Astrocyte (in vitro differentiated cells and primary cell): ENCODE results near the gene TMEM59. TPM values are rescaled to one million over a fixed set of nuclear protein-coding genes. Genes with fewer than 3 reads are reported as not detected.

Experiments used
- DNase-seq: peaks from one replicate; pipeline ENCODE4 v3.0.0-alpha.2; 2010; ENCODE audit warnings: low read depth
- FAIRE-seq: peaks from 2 replicates; lab custom pipeline; 2011; peaks lifted over from hg19 to GRCh38; lab: Jason Lieb, UNC
- H2AFZ ChIP-seq: 2 replicates; pipeline ENCODE4 v1.6.0; 2012; ENCODE audit warnings: low read depth, low read length, inconsistent platforms
- H3K27ac ChIP-seq: 2 replicates; pipeline ENCODE4 v1.5.1; 2011; ENCODE audit warnings: low read depth, low read length, inconsistent platforms
- H3K27me3 ChIP-seq: 2 replicates; pipeline ENCODE4 v1.6.0; 2011; ENCODE audit warnings: low read length, inconsistent platforms; ENCODE audit not compliant: insufficient read depth
- H3K36me3 ChIP-seq: 2 replicates; pipeline ENCODE4 v1.5.1; 2011; ENCODE audit warnings: low read length, inconsistent platforms; ENCODE audit not compliant: insufficient read depth
- H3K4me1 ChIP-seq: 2 replicates; pipeline ENCODE4 v1.5.1; 2011; ENCODE audit warnings: low read length, inconsistent platforms; ENCODE audit not compliant: insufficient read depth
- H3K4me2 ChIP-seq: 2 replicates; pipeline ENCODE4 v1.6.0; 2012; ENCODE audit warnings: low read length, inconsistent platforms
- H3K4me3 ChIP-seq: 2 replicates; pipeline ENCODE4 v1.5.1; 2011; ENCODE audit warnings: low read depth, mild to moderate bottlenecking, low read length, inconsistent platforms; ENCODE audit not compliant: insufficient read depth
- H3K79me2 ChIP-seq: 2 replicates; pipeline ENCODE4 v1.6.0; 2012; ENCODE audit warnings: mild to moderate bottlenecking, low read length, inconsistent platforms; ENCODE audit not compliant: insufficient read depth
- H3K9ac ChIP-seq: 2 replicates; pipeline ENCODE4 v1.6.0; 2012; ENCODE audit warnings: mild to moderate bottlenecking, low read length, inconsistent platforms
- H3K9me3 ChIP-seq: 2 replicates; pipeline ENCODE4 v1.5.1; 2012; ENCODE audit warnings: low read depth, mild to moderate bottlenecking, low read length, inconsistent platforms; ENCODE audit not compliant: insufficient read depth
- H4K20me1 ChIP-seq: 2 replicates; pipeline ENCODE4 v1.6.0; 2012; ENCODE audit warnings: low read length, inconsistent platforms; ENCODE audit not compliant: insufficient read depth
- H3K27ac Mint-ChIP-seq: one replicate; pipeline ENCODE4 v1.8.0; 2021; ENCODE audit warnings: mild to moderate bottlenecking, mixed read lengths; ENCODE audit not compliant: unreplicated experiment
- H3K27me3 Mint-ChIP-seq: one replicate; pipeline ENCODE4 v1.8.0; 2021; ENCODE audit warnings: low read depth, mixed read lengths; ENCODE audit not compliant: unreplicated experiment
- H3K36me3 Mint-ChIP-seq: one replicate; pipeline ENCODE4 v1.8.0; 2021; ENCODE audit warnings: low read depth, mixed read lengths; ENCODE audit not compliant: unreplicated experiment
- H3K4me1 Mint-ChIP-seq: one replicate; pipeline ENCODE4 v1.8.0; 2021; ENCODE audit warnings: low read depth, mixed read lengths; ENCODE audit not compliant: unreplicated experiment
- H3K4me3 Mint-ChIP-seq: one replicate; pipeline ENCODE4 v1.8.0; 2021; ENCODE audit warnings: mild to moderate bottlenecking, moderate library complexity, mixed read lengths; ENCODE audit not compliant: unreplicated experiment
- H3K9me3 Mint-ChIP-seq: one replicate; pipeline ENCODE4 v1.8.0; 2021; ENCODE audit warnings: mild to moderate bottlenecking, mixed read lengths; ENCODE audit not compliant: unreplicated experiment
- CTCF ChIP-seq: IDR thresholded peaks from 2 replicates; pipeline ENCODE4 v1.5.1; 2011; ENCODE audit warnings: low read depth, mild to moderate bottlenecking, inconsistent platforms, low read length, moderate library complexity; ENCODE audit not compliant: insufficient read depth
- EZH2 ChIP-seq: IDR thresholded peaks from 2 replicates; pipeline ENCODE4 v1.6.1; 2012; ENCODE audit warnings: mild to moderate bottlenecking, low read length, inconsistent platforms; ENCODE audit not compliant: insufficient read depth
- total RNA-seq: library from RNA; stranded (reverse); gene quantifications from 2 replicates; pipeline ENCODE4 v1.2.1, GENCODE V29; 2021

The TMEM59 gene
- total RNA-seq, 1 donor from 2014 or later: 315 TPM

- DNase-seq (no peak), FAIRE-seq (no peak)
- no peaks in the 10 kb centered on the region for H3K36me3 Mint-ChIP-seq
- Histone ChIP-seq H3K9me3 (no peaks in the 10 kb centered on the region), H3K27ac (no peak overlapping the region), H3K4me1 (no peaks in the 10 kb centered on the region), H3K4me3 (no peak overlapping the region), H3K9ac (no peak overlapping the region), H3K27me3 (no peaks in the 10 kb centered on the region), H2AFZ (no peak overlapping the region), H3K4me2 (no peak overlapping the region), H3K36me3 (no peaks in the 10 kb centered on the region), H3K79me2 (no peaks in the 10 kb centered on the region), H4K20me1 (no peaks in the 10 kb centered on the region)
- no peaks in the 10 kb centered on the region for H3K27me3 Mint-ChIP-seq
- no peaks in the 10 kb centered on the region for H3K4me1 Mint-ChIP-seq
- no peak overlapping the region for H3K4me3 Mint-ChIP-seq
- H3K9me3 Mint-ChIP-seq: no peaks in the 10 kb centered on the region
- H3K27ac Mint-ChIP-seq: no peak overlapping the region
- no peak for TF ChIP-seq EZH2
- no peak for TF ChIP-seq CTCF
Measured at GRCh38 chr1:54084794-54085193, 31.8 kb upstream of the TMEM59 start.

GRCh38 chr1:54081306-54082270 is 28.6 kb upstream of the TMEM59 start:
- Histone ChIP-seq H2AFZ (no peak overlapping the region), H3K9me3 (no peaks in the 10 kb centered on the region), H3K4me1 (no peaks in the 10 kb centered on the region), H3K9ac (no peak overlapping the region), H3K27me3 (no peaks in the 10 kb centered on the region), H3K4me2 (no peak overlapping the region), H3K79me2 (no peaks in the 10 kb centered on the region), H3K4me3 (no peak overlapping the region), H4K20me1 (no peaks in the 10 kb centered on the region), H3K36me3 (no peaks in the 10 kb centered on the region), H3K27ac (no peak overlapping the region)
- H3K4me3 Mint-ChIP-seq: no peak overlapping the region
- FAIRE-seq (no peak), DNase-seq (peak; percentile 26)
- H3K36me3 Mint-ChIP-seq: peaks cover 4% of the 10 kb centered on the region
- H3K27ac Mint-ChIP-seq: no peak overlapping the region
- no peaks in the 10 kb centered on the region for H3K9me3 Mint-ChIP-seq
- TF ChIP-seq CTCF (peak; percentile 62), EZH2 (no peak)
- H3K4me1 Mint-ChIP-seq: no peaks in the 10 kb centered on the region
- no peaks in the 10 kb centered on the region for H3K27me3 Mint-ChIP-seq

- DNase-seq: no peak
- Histone ChIP-seq H3K27me3 (no peaks in the 10 kb centered on the region), H3K4me2 (no peak overlapping the region), H2AFZ (no peak overlapping the region), H3K36me3 (no peaks in the 10 kb centered on the region), H3K79me2 (no peaks in the 10 kb centered on the region), H3K9ac (no peak overlapping the region), H3K27ac (no peak overlapping the region), H3K4me3 (no peak overlapping the region), H3K4me1 (no peaks in the 10 kb centered on the region), H3K9me3 (no peaks in the 10 kb centered on the region), H4K20me1 (no peaks in the 10 kb centered on the region)
- Mint-ChIP-seq H3K9me3 (no peaks in the 10 kb centered on the region), H3K4me3 (no peak overlapping the region), H3K4me1 (no peaks in the 10 kb centered on the region), H3K27ac (no peak overlapping the region), H3K36me3 (peaks cover 4% of the 10 kb centered on the region), H3K27me3 (no peaks in the 10 kb centered on the region)
- no peak for FAIRE-seq
- no peak for TF ChIP-seq CTCF
- no peak for TF ChIP-seq EZH2
Measured at GRCh38 chr1:54080598-54081049, 27.6 kb upstream of the TMEM59 start.
